Measurements from ENCODE around the gene NXNL2.

NXNL2 gene

DNA sequence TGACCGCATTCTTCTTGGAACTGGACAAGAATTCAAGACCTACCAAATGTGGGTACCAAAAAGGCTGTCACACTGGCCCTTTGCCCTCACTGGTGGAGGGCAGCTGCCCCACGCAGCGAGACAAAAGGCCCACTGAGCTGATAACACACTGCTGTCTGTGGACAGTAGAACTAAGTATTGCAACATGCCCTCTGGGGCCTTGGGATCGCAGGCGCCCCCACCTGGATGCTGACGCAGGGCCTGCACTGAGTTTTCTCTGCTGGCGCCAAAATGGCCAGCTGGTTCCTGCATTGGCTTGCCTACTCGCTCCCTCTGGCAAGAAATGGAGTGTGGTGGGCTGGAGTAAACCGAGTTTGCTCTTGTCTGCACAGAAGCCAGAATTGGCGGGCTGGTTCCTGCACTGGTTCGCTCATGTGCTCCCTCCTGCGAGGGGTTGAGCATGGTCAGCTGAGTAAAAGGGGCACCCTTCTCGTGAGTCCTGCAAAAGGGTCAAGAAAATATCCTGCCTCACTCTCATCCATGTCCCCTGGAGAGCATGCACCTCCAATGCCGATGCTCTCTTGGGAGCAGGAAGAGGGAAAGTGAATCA is 55.7 kb downstream of the NXNL2 start:
- H3K4me3 ChIP-seq (ENCODE audit: low read depth, low read length): no peak overlapping the region
- peak; percentile 4 for TF ChIP-seq CTCF (IDR thresholded peaks at IDR 0.05; ENCODE audit: low read depth, low read length)
- in situ Hi-C loops (cut with HindIII; ENCODE audit: low sequenced_read_pairs): no loop called here
- DNase-seq (ENCODE audit: low read depth, low spot score): no peak

DNA sequence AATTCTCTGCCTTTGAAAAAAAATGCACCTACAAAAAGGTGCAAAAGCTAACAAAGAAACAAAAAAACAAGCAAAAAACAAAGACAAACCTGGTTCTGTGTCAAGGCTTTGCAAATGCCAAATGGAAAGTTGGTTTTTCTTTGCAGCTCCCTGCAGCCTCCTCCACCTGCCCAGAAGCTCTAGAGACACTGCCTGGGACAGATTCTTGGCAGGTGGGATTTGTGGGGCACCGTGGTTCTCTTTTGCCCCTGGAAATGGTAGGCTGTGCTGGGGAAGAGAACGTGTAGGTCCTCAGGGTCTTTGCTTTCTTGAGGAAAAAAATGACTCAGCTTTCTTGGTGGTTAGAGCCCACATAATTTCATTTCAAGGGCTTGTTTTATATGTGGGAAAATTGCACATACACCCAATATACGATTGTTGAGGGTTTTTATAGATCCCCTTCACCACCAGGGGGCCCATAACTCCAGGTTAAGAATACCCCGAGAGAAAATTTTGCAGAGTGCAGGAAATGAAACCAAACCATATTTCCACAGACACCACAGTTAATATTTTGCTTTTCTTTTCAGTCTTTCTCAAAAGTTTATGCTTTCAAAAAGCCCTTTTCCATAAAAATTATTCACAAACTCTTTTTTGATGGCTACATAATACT is 58.7 kb downstream of the NXNL2 start:
- peak; percentile 71 for DNase-seq (ENCODE audit: low read depth, low spot score)
- peak; percentile 66 for TF ChIP-seq CTCF (IDR thresholded peaks at IDR 0.05; ENCODE audit: low read depth, low read length)
- in situ Hi-C loops (cut with HindIII; ENCODE audit: low sequenced_read_pairs): no loop called here
- H3K4me3 ChIP-seq (ENCODE audit: low read depth, low read length): no peak overlapping the region
